Activated CD4-positive, alpha-beta T cell treated with anti-CD3 and anti-CD28 coated beads for 48 hours (primary cell): Measurements from ENCODE around the gene ZSWIM4.
A peak's percentile ranks its signal among the peaks of the same experiment; 100 is the strongest.

Experiments used
- DNase-seq: peaks from one replicate; pipeline ENCODE4 v3.0.0-alpha.2; 2020

Gene ZSWIM4

GRCh38 chr19:13814550-13814949, 19.3 kb downstream of the ZSWIM4 start:
- DNase-seq: no peak

DNA sequence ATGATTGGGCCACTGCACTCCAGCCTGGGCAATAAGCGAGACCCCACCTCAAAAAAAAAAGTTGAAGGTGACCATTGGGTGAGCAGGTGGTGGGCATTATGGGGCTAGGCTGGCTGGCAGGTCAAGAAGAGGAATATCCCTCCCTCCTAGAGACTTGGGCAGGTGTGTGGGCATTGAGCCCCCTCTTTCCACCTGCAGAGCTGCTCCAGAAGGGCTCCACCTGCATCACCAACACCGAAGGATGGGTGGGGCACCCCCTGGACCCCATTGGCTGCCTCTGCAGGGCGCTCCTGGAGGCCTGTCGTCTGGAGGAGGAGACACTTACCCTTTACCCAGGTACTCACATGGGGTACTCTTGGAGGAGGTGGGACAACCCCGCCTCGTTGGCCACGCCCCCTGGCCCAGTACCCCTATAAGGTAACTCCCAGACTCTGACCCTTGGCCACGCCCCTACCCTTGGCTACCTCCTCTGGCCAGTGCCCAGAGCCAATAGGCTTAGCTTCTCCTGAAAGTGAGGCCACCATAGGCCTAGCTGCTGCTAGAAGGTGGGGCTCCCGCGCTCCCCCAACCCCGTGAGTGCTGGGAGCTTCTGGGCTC, 21.9 kb downstream of the ZSWIM4 start:
- peak; percentile 48 for DNase-seq

GRCh38 chr19:13817615-13818371, 22.6 kb downstream of the ZSWIM4 start:
- peak; percentile 55 for DNase-seq

GRCh38 chr19:13819238-13819637, 24.0 kb downstream of the ZSWIM4 start:
- no peak for DNase-seq

DNA sequence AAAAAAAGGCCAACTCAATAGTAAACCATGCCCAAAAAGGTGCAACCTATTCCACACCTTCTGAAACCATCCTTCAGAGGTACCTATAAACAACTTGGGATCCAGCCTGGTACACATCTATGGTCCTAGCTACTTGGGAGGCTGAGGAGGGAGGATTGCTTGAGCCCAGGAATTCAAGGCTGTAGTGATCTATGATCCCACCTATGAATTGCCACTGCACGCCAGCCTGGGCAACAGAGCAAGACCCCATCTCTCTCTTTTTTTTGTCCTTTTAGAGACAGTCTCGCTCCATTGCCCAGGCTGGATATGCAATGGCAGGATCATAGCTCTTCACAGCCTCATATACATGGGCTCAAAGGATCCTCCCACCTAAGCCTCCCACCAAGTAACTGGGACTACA, 26.0 kb downstream of the ZSWIM4 start:
- no peak for DNase-seq

DNA sequence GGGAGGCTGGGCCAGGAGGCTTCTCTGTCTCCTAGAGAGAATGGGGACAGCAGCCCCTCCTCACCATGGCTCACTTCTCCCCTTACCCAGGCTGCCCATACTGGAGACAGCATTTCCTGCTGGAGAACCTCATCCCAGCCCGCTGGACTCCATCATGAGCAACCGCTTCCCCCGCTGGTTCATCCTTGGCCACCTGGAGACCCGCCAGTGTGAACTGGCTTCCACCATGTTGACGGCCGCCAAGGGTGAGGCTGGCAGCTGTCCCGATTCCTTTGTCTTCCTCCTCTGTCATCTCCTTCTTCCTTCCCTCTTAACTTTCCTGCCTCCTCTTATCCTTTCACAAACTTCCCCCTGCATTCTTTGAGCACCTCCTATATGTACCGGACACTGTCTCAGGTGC, 28.0 kb downstream of the ZSWIM4 start:
- DNase-seq: no peak

DNA sequence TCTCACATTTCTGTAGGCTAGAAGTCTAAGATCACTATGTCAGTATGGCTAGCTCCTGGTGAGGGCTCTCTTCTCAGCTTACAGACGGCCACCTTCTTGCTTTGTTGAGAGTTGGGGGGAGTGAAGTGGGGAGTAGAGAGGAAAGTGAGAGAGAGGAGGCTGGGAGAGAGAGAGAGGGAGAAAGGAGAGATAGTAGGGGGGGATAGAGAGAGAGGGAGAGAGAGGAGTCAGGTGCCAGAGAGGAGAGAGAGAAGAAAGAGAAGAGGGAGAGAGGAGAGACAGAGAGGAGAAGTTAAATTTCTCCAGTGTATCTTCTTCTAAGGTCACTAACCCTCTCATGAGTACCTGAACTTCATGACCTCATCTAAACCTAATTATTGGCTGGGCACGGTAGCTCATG, 28.7 kb downstream of the ZSWIM4 start:
- no peak for DNase-seq

DNA sequence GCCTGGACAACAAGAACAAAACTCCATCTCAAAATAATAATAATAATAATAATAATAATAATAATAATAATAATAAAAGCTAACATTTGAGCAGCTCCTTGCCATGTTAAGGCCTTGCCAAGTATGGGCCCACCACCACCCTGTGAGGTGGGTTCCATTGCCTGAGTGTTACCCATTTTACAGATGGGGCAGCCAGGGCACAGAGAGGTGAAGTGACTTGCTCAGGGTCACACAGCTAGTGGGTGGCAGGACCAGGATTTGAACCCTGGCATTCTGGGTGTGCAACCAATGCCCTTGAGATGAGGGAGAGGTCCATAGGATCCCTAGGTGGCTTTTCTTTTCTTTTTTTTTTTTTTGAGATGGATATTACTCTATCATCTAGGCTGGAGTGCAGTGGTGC, 29.5 kb downstream of the ZSWIM4 start:
- DNase-seq: no peak

DNA sequence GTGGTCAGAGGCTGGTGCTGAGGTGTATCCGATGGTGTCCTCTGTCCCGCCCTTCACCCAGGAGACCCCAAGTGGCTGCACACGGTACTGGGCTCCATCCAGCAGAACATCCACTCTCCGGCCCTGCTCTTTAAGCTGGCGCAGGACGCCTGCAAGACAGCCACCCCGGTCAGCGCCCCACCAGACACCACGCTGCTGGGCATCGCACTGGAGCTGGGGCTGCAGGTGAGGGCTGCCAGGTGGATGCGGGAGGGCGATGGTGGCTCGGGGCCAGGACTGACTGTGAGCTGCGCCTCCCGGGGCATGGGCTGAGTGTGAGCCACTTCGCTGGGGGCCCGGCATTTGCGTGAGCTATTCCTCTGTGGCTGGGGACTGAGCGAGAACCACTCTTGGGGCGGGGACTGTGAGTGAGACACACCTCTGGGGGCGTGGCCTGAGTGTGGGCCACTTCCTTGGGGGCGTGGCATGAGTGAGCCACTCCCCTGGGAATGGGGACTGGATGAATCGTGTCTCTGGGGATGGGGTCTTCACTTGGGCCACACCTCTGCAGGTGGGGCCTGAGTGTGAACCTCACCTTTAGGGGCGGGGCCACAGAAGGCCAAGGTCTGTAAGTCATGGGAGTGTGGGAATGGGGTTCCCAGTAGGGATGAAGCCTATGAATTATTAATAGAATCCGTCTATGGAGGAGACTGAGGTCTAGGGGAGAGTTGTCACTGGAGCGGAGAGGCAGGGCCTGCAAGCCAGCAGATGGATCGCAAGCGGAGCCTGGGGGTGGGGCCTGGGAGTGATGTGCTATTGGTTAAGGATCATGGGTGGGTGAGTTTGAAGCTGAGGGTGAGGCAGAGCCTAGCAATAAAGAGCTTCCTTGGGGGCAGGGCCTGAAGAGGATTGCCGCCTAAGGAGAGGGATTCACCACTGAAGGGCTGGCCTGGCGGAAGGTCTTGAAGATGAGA, 30.5 kb downstream of the ZSWIM4 start:
- DNase-seq: peak; percentile 42

GRCh38 chr19:13826652-13827235, 31.5 kb downstream of the ZSWIM4 start:
- DNase-seq: no peak

GRCh38 chr19:13827656-13828055, 32.4 kb downstream of the ZSWIM4 start:
- DNase-seq: no peak

DNA sequence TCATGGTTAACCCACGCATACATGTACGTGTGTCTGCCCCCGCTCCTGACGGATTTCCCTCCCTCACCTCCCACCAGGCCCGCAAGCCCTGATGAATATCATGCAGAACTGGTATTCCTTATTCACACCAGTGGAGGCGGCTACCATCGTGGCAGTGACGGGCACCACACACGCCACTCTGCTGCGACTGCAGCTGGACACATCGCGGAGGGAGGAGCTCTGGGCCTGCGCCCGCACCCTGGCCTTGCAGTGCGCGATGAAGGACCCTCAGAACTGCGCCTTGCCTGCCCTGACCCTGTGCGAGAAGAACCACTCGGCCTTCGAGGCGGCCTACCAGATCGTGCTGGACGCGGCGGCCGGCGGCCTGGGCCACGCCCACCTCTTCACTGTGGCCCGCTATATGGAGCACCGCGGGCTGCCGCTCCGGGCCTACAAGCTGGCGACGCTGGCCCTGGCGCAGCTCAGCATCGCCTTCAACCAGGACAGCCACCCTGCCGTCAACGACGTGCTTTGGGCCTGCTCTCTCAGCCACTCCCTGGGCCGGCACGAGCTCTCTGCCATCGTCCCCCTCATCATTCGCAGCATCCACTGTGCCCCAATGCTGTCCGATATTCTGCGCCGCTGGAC, 35.0 kb downstream of the ZSWIM4 start:
- DNase-seq: no peak

DNA sequence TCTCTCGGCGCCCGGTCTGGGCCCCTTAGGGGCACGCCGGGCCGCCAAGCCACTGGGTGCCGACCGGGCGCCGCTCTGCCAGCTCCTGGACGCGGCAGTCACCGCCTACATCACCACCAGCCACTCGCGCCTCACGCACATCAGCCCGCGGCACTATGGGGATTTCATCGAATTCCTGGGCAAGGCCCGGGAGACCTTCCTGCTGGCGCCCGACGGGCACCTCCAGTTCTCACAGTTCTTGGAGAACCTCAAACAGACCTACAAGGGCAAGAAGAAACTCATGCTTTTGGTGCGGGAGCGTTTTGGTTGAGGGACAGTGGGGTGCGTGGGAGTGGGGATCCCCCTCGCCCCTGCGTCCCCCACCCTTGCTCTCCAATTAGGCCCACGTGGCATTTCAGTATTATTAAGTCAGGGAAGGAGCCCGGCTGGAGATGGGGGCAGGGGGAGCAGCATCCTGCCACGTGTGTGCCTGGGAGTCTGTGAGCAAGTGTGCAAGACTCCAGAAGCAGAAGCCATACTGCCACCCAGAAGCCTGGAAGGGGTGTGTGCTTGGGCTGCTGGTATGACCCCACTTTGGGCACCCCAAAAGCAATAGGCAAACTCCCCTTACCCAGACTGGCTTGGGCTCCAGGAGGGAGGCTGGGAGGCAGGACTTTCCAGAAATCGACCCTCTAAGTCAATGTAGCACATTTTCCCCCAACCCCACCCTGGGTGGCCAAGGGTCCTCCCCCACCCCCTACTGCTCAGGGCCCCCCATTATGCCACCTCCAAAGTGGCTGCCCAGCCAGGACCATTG, 35.7 kb downstream of the ZSWIM4 start:
- no peak for DNase-seq

DNA sequence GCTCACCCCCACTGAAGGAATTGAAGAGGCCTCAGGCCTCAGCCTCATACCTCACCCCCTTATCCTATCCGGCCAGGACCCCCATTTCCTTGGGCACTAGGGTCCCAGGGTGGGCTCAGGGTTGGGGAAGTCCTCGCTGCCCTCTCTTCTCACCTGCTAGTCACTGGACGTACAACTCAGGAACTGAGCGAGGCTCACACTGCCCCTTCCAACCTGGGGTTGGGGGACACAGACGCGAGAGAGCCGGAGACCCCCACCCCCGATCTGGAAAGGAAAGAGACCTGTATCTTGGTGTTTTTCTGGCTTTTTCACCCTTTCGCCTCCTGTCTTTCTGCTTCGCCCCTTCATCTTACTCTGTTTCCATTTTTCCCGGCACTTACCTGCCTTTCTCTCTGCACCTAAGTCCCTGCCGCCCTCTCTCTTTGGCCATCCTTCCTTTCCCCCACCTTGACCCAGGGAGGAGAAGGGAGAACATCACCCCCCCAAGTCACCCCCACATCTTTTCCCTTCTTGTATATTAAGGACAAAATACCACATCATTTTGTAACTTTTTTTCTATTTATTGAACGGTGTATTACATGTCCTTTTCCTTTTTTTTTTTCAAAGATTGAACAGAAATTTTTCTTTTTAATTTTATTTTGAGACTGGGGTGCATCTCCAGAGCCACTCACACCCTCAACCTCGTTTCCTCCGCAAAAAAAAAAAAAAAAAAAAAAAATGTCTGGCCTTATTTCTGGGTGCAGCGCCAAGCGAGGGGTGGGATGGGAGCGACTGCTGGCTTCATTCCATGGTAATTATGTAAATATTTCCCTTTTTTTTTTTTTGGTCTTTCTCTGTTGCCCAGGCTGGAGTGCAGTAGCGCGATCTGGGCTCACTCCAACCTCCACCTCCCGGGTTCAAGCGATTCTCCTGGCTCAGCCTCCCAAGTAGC, 36.6 kb downstream of the ZSWIM4 start:
- no peak for DNase-seq

DNA sequence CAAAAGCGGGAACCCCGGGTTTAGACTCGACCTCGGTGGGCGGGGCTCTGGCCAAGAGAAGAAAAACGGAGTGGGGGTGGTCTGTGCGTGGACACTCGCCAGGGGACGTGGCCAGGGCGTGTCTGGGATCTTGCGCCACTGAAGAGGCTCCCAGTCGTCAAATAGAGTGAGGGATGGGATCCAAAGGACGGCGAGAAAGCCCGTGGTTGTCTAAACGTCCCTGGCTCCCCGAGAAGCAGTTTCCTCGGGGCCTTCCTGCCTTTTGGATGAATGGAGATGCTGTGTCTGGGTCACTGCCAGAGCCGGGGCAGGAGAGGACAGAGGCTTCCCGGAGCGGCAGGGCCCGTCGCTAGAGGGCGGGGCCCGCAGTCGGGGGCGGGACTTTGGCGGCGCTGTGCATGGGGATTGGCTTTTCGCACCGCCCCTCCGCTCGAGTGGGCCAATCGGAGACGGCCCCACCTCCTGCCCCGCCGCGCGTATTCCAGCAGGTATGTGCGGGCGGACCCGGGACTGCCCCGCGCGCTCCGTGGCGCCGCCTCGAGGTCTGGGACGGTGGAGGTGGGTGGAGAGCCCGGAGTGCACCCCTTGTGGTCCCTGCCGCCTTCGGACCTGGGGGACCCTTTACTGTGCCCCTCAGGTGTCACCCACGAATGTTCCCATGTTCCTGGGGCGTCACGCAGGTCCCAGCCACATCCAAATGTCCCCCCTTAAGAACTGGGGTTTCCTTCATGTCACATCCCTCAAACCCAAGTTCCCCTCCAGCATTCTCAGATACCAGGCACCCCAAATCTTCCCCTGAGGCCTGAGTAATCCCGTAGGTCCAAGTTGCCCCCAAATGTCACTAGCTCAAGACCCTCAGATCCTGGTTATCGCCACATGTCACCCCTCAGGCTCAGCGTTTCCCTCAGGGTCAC, 38.3 kb downstream of the ZSWIM4 start:
- peak; percentile 97 for DNase-seq

- DNase-seq: no peak
Measured at GRCh38 chr19:13834244-13835069, 39.2 kb downstream of the ZSWIM4 start.

- DNase-seq: no peak
Measured at GRCh38 chr19:13835791-13836723, 40.8 kb downstream of the ZSWIM4 start.
